MM.1S (cell line): ENCODE results near the gene YEATS2.

Experiments
- DNase-seq: peaks from one replicate; pipeline ENCODE4 v3.0.0-alpha.2; 2015
- H2AFZ ChIP-seq: fragments of 300-600 bp; sonication (generic); 2 replicates; pipeline ENCODE4 v1.6.0; 2016; ENCODE audit warnings: antibody characterized with exemption, low read length
- H3F3A ChIP-seq: fragments of 300-600 bp; sonication (generic); 2 replicates; pipeline ENCODE4 v1.6.1; 2016; ENCODE audit warnings: mild to moderate bottlenecking, antibody characterized with exemption, low read length, moderate library complexity, mixed read lengths; ENCODE audit not compliant: insufficient read depth
- H3K27ac ChIP-seq: fragments of 300-600 bp; sonication (generic); 2 replicates; pipeline ENCODE4 v1.5.1; 2016; ENCODE audit warnings: mild to moderate bottlenecking, low read length
- H3K27me3 ChIP-seq: fragments of 300-600 bp; sonication (generic); replicated peaks from 2 replicates; pipeline ENCODE4 v1.6.0; 2016; ENCODE audit warnings: low read length; ENCODE audit not compliant: insufficient read depth
- H3K36me3 ChIP-seq: fragments of 300-600 bp; sonication (generic); replicated peaks from 2 replicates; pipeline ENCODE4 v1.6.1; 2016; ENCODE audit warnings: mild to moderate bottlenecking, low read length, mixed read lengths; ENCODE audit not compliant: insufficient read depth
- H3K4me1 ChIP-seq: fragments of 300-600 bp; sonication (generic); 2 replicates; pipeline ENCODE4 v1.6.1; 2016; ENCODE audit warnings: low read length, mixed read lengths
- H3K4me2 ChIP-seq: fragments of 300-600 bp; sonication (generic); 2 replicates; pipeline ENCODE4 v1.6.0; 2016; ENCODE audit warnings: low read depth, low read length
- H3K4me3 ChIP-seq: fragments of 300-600 bp; sonication (generic); 2 replicates; pipeline ENCODE4 v1.5.1; 2016; ENCODE audit warnings: low read length, mixed read lengths
- H3K79me2 ChIP-seq: fragments of 300-600 bp; sonication (generic); 2 replicates; pipeline ENCODE4 v1.6.1; 2016; ENCODE audit warnings: mixed run types, low read length, mixed read lengths
- H3K9ac ChIP-seq: fragments of 300-600 bp; sonication (generic); 2 replicates; pipeline ENCODE4 v1.6.1; 2016; ENCODE audit warnings: low read length, mixed read lengths
- H3K9me2 ChIP-seq: fragments of 300-600 bp; sonication (generic); replicated peaks from 2 replicates; pipeline ENCODE4 v1.6.1; 2016; ENCODE audit warnings: mild to moderate bottlenecking, low read length, mixed read lengths; ENCODE audit not compliant: insufficient read depth
- H3K9me3 ChIP-seq: fragments of 300-600 bp; sonication (generic); replicated peaks from 2 replicates; pipeline ENCODE4 v1.6.1; 2016; ENCODE audit warnings: mild to moderate bottlenecking, low read length, mixed read lengths; ENCODE audit not compliant: insufficient read depth
- H4K20me1 ChIP-seq: fragments of 300-600 bp; sonication (generic); 2 replicates; pipeline ENCODE4 v1.6.1; 2016; ENCODE audit warnings: mild to moderate bottlenecking, low read length, moderate library complexity, mixed read lengths; ENCODE audit not compliant: insufficient read depth
- CTCF ChIP-seq: fragments of 300-600 bp; sonication (generic); IDR thresholded peaks from 2 replicates; pipeline ENCODE4 v1.5.1; 2016; ENCODE audit warnings: antibody characterized with exemption, low read length, mixed read lengths
- EZH2 ChIP-seq: fragments of 300-600 bp; sonication (generic); optimal IDR thresholded peaks from 2 replicates; pipeline ENCODE3; 2017; ENCODE audit warnings: low read depth, mild to moderate bottlenecking, antibody characterized with exemption, low read length, mixed read lengths
- EZH2phosphoT487 ChIP-seq: fragments of 300-600 bp; sonication (generic); IDR thresholded peaks from 2 replicates; pipeline ENCODE4 v1.6.1; 2018; ENCODE audit warnings: antibody characterized with exemption, low read length

Gene YEATS2

GRCh38 chr3:183837390-183837789 lies 139.8 kb downstream of the YEATS2 start:
- no peaks in the 10 kb centered on the region for H3F3A ChIP-seq
- no peaks in the 10 kb centered on the region for H3K27me3 ChIP-seq
- TF ChIP-seq EZH2phosphoT487, result no peak
- no peak for TF ChIP-seq CTCF
- TF ChIP-seq EZH2, result no peak
- no peaks in the 10 kb centered on the region for H3K9me3 ChIP-seq
- H3K36me3 ChIP-seq, result no peaks in the 10 kb centered on the region; the same call in 1 of the 2 replicates
- no peaks in the 10 kb centered on the region for H3K4me1 ChIP-seq
- H3K9me2 ChIP-seq, result no peaks in the 10 kb centered on the region
- DNase-seq, result no peak
- no peak overlapping the region for H3K4me2 ChIP-seq
- H2AFZ ChIP-seq, result no peak overlapping the region
- no peak overlapping the region for H3K9ac ChIP-seq
- H3K4me3 ChIP-seq, result no peak overlapping the region
- no peak overlapping the region for H3K27ac ChIP-seq
- 0 out of 2 replicates have a peak, but pooled peaks cover 4% of the 10 kb centered on the region for H3K79me2 ChIP-seq
- H4K20me1 ChIP-seq, result no peaks in the 10 kb centered on the region

DNA sequence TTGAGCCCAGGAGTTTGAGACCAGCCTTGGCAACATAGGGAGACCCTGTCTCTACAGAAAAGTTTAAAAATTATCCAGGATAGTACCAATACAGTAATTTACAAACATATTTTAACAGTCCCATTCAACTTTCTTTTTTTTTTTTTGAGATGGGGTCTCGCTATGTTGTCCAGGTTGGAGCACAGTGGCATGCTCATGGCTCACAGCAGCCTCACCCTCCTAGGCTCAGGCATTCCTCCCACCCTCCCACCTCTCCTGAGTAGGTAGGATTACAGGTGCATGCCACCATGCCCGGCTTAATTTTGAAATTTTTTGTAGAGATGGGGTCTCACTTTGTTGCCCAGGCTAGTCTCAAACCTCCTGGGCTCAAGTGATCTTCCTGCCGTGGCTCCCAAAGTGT lies 140.3 kb downstream of the YEATS2 start:
- no peaks in the 10 kb centered on the region for H3K27me3 ChIP-seq
- no peaks in the 10 kb centered on the region for H3K4me1 ChIP-seq
- H3K27ac ChIP-seq, result no peak overlapping the region
- H3K9ac ChIP-seq, result no peak overlapping the region
- no peaks in the 10 kb centered on the region for H4K20me1 ChIP-seq
- no peaks in the 10 kb centered on the region; the same call in 1 of the 2 replicates for H3K36me3 ChIP-seq
- H2AFZ ChIP-seq, result no peak overlapping the region
- DNase-seq, result no peak
- 0 out of 2 replicates have a peak, but pooled peaks cover 4% of the 10 kb centered on the region for H3K79me2 ChIP-seq
- TF ChIP-seq EZH2phosphoT487, result no peak
- TF ChIP-seq CTCF, result no peak
- TF ChIP-seq EZH2, result no peak
- no peak overlapping the region for H3K4me3 ChIP-seq
- no peaks in the 10 kb centered on the region for H3K9me2 ChIP-seq
- no peak overlapping the region for H3K4me2 ChIP-seq
- no peaks in the 10 kb centered on the region for H3K9me3 ChIP-seq
- H3F3A ChIP-seq, result no peaks in the 10 kb centered on the region

GRCh38 chr3:183839751-183840150 lies 142.2 kb downstream of the YEATS2 start:
- Histone ChIP-seq H2AFZ (no peak overlapping the region), H3K36me3 (no peaks in the 10 kb centered on the region; the same call in 1 of the 2 replicates), H3K79me2 (0 out of 2 replicates have a peak, but pooled peaks cover 4% of the 10 kb centered on the region), H3K9me3 (no peaks in the 10 kb centered on the region), H3F3A (no peaks in the 10 kb centered on the region), H4K20me1 (no peaks in the 10 kb centered on the region), H3K4me1 (no peaks in the 10 kb centered on the region), H3K9me2 (no peaks in the 10 kb centered on the region), H3K27me3 (no peaks in the 10 kb centered on the region), H3K9ac (no peak overlapping the region), H3K27ac (no peak overlapping the region), H3K4me2 (no peak overlapping the region), H3K4me3 (no peak overlapping the region)
- TF ChIP-seq CTCF, result no peak
- TF ChIP-seq EZH2, result no peak
- TF ChIP-seq EZH2phosphoT487, result no peak
- DNase-seq, result no peak
